H1 (cell line): ENCODE results near the gene FHIT. TPM values are rescaled to one million over a fixed set of nuclear protein-coding genes. Genes with fewer than 3 reads are reported as not detected.

Experiments used
- CTCF ChIA-PET: fragments of 300-600 bp; sonication (Branson Sonifier 250); formaldehyde crosslinking; loops from one replicate; lab custom pipeline; 2021; ENCODE audit not compliant: partially characterized antibody; lab: Charles Lee
- POLR2A ChIA-PET: fragments of 300-600 bp; sonication (Branson Sonifier 250); formaldehyde crosslinking; loops from one replicate; lab custom pipeline; 2021; ENCODE audit warnings: inconsistent platforms; ENCODE audit not compliant: partially characterized antibody; lab: Charles Lee
- DNase-seq, 2 experiments: peaks; one replicate each; pipeline versions ENCODE4 v3.0.0 to v3.0.0-alpha.2; 2010 to 2022; ENCODE audit warnings: low spot score in 2 of 2, low read depth in 1 of 2, mixed read lengths in 1 of 2
- FAIRE-seq: peaks from 2 replicates; lab custom pipeline; 2011; peaks lifted over from hg19 to GRCh38; lab: Jason Lieb, UNC
- H2AFZ ChIP-seq: 2 replicates; pipeline ENCODE4 v1.8.1; 2012; ENCODE audit warnings: low read length, inconsistent platforms
- H2AK5ac ChIP-seq: 2 replicates; pipeline ENCODE4 v1.6.1; 2013; ENCODE audit warnings: low read depth, low read length
- H2BK120ac ChIP-seq: replicated peaks from 2 replicates; pipeline ENCODE3; 2013; ENCODE audit warnings: low read depth, low read length, inconsistent platforms
- H2BK12ac ChIP-seq: 2 replicates; pipeline ENCODE4 v1.6.1; 2013; ENCODE audit warnings: low read depth, low read length
- H2BK15ac ChIP-seq: 2 replicates; pipeline ENCODE4 v1.6.1; 2013; ENCODE audit warnings: low read length
- H2BK20ac ChIP-seq: 2 replicates; pipeline ENCODE4 v1.6.1; 2013; ENCODE audit warnings: low read length
- H2BK5ac ChIP-seq: 2 replicates; pipeline ENCODE4 v1.6.1; 2013; ENCODE audit warnings: low read depth, low read length
- H3K14ac ChIP-seq: 2 replicates; pipeline ENCODE4 v1.6.1; 2013; ENCODE audit warnings: inconsistent platforms; ENCODE audit not compliant: insufficient read length
- H3K18ac ChIP-seq: 2 replicates; pipeline ENCODE4 v1.6.1; 2013; ENCODE audit warnings: low read length; ENCODE audit errors: extremely low read depth
- H3K23ac ChIP-seq: 2 replicates; pipeline ENCODE4 v1.6.1; 2013; ENCODE audit warnings: inconsistent platforms; ENCODE audit not compliant: insufficient read length
- H3K23me2 ChIP-seq: 2 replicates; pipeline ENCODE4 v1.6.1; 2013; ENCODE audit warnings: low read depth, low read length
- H3K27ac ChIP-seq: 2 replicates; pipeline ENCODE4 v1.6.1; 2011; ENCODE audit warnings: low read depth, low read length, inconsistent platforms
- H3K27me3 ChIP-seq, 4 experiments: replicated peaks in 1 of 4; 1 replicate in 1 of 4; 2 replicates in 3 of 4; pipeline versions ENCODE4 v1.6.1 to v1.8.1; 2011 to 2013; ENCODE audit warnings: low read length in 3 of 4, mild to moderate bottlenecking in 3 of 4, inconsistent platforms in 2 of 4, mixed read lengths in 2 of 4, moderate library complexity in 1 of 4; ENCODE audit not compliant: control insufficient read depth in 3 of 4, insufficient read depth in 3 of 4; ENCODE audit errors: extremely low read depth in 1 of 4
- H3K36me3 ChIP-seq, 4 experiments: 2 replicates each; pipeline versions ENCODE4 v1.6.1 to v1.8.1; 2011 to 2013; ENCODE audit warnings: mild to moderate bottlenecking in 4 of 4, low read length in 3 of 4, moderate library complexity in 2 of 4, control low read depth in 1 of 4, inconsistent platforms in 1 of 4; ENCODE audit not compliant: insufficient read depth in 4 of 4, control insufficient read depth in 2 of 4
- H3K4ac ChIP-seq: replicated peaks from 2 replicates; pipeline ENCODE3; 2013; ENCODE audit warnings: low read length, low read depth, mixed read lengths, inconsistent platforms; ENCODE audit not compliant: insufficient read length
- H3K4me1 ChIP-seq, 4 experiments: replicated peaks in 1 of 4; 1 replicate in 1 of 4; 2 replicates in 3 of 4; pipeline versions ENCODE4 v1.6.1 to v1.8.1; 2011 to 2013; ENCODE audit warnings: low read length in 3 of 4, inconsistent platforms in 2 of 4, mixed read lengths in 1 of 4; ENCODE audit not compliant: insufficient read depth in 4 of 4, control insufficient read depth in 3 of 4
- H3K4me2 ChIP-seq, 2 experiments: 2 replicates each; pipeline versions ENCODE4 v1.6.1 to v1.8.1; 2011 to 2013; ENCODE audit warnings: low read depth in 2 of 2, low read length in 2 of 2, control low read depth in 1 of 2, inconsistent platforms in 1 of 2, mild to moderate bottlenecking in 1 of 2; ENCODE audit not compliant: insufficient read depth in 1 of 2
- H3K4me3 ChIP-seq, 4 experiments: fragments of 200-600, 300-600 bp in 1 of 4; sonication (generic), shearing (Covaris generic), sonication (Bioruptor Twin) in 1 of 4; 2 replicates each; pipeline versions ENCODE4 v1.5.1 to v1.8.1; 2011 to 2016; ENCODE audit warnings: low read length in 4 of 4, low read depth in 3 of 4, control low read depth in 2 of 4, inconsistent platforms in 2 of 4, mild to moderate bottlenecking in 2 of 4, mixed read lengths in 1 of 4, moderate library complexity in 1 of 4; ENCODE audit not compliant: insufficient read depth in 2 of 4; ENCODE audit errors: extremely low read depth in 1 of 4
- H3K56ac ChIP-seq: replicated peaks from 2 replicates; pipeline ENCODE3; 2013; ENCODE audit warnings: low read depth, mild to moderate bottlenecking, mixed read lengths, low read length, inconsistent platforms; ENCODE audit not compliant: insufficient read length
- H3K79me1 ChIP-seq: 2 replicates; pipeline ENCODE4 v1.6.1; 2013; ENCODE audit warnings: low read depth, low read length, control low read depth
- H3K79me2 ChIP-seq, 2 experiments: 2 replicates each; pipeline versions ENCODE4 v1.6.1 to v1.8.1; 2012 to 2013; ENCODE audit warnings: low read length in 2 of 2, mild to moderate bottlenecking in 2 of 2, inconsistent platforms in 1 of 2; ENCODE audit not compliant: insufficient read depth in 2 of 2, control insufficient read depth in 1 of 2
- H3K9ac ChIP-seq, 4 experiments: replicated peaks in 1 of 4; 1 replicate in 1 of 4; 2 replicates in 3 of 4; pipeline versions ENCODE4 v1.6.1 to v1.8.1; 2011 to 2013; ENCODE audit warnings: low read depth in 3 of 4, low read length in 3 of 4, control low read depth in 2 of 4, mild to moderate bottlenecking in 2 of 4, moderate library complexity in 2 of 4, inconsistent platforms in 1 of 4; ENCODE audit errors: extremely low read depth in 1 of 4
- H3K9me3 ChIP-seq, 2 experiments: 2 replicates each; pipeline versions ENCODE4 v1.6.1 to v1.8.1; 2012 to 2013; ENCODE audit warnings: mild to moderate bottlenecking in 2 of 2, moderate library complexity in 2 of 2, control low read depth in 1 of 2, inconsistent platforms in 1 of 2, low read depth in 1 of 2, low read length in 1 of 2, mixed read lengths in 1 of 2; ENCODE audit not compliant: insufficient read depth in 2 of 2
- H4K20me1 ChIP-seq, 2 experiments: replicated peaks in 1 of 2; 2 replicates each; pipeline versions ENCODE3 to v1.8.1; 2011 to 2013; ENCODE audit warnings: inconsistent platforms in 2 of 2, low read length in 2 of 2, mild to moderate bottlenecking in 1 of 2; ENCODE audit not compliant: insufficient read depth in 2 of 2, control insufficient read depth in 1 of 2
- H4K5ac ChIP-seq: 2 replicates; pipeline ENCODE4 v1.6.1; 2013; ENCODE audit warnings: low read length, low read depth, mixed read lengths, inconsistent platforms; ENCODE audit not compliant: insufficient read length
- H4K8ac ChIP-seq: 2 replicates; pipeline ENCODE4 v1.8.0; 2013; ENCODE audit warnings: mild to moderate bottlenecking, moderate library complexity, low read length, inconsistent platforms; ENCODE audit not compliant: insufficient read depth; ENCODE audit errors: extremely low read depth
- H4K91ac ChIP-seq: replicated peaks from 2 replicates; pipeline ENCODE3; 2013; ENCODE audit warnings: low read length, mixed read lengths, inconsistent platforms; ENCODE audit not compliant: insufficient read length
- CHD2 ChIP-seq: IDR thresholded peaks from 2 replicates; pipeline ENCODE4 v1.6.1; 2012; ENCODE audit warnings: low read length, improper control_type of control experiment
- CTCF ChIP-seq, 3 experiments: IDR thresholded peaks; 1 replicate in 2 of 3; 2 replicates in 1 of 3; pipeline versions ENCODE4 v1.5.1 to v1.6.1; 2011; ENCODE audit warnings: low read length in 3 of 3, mild to moderate bottlenecking in 3 of 3, inconsistent platforms in 2 of 3, low read depth in 1 of 3, moderate library complexity in 1 of 3; ENCODE audit not compliant: insufficient read depth in 1 of 3; ENCODE audit errors: control extremely low read depth in 1 of 3
- EZH2 ChIP-seq: fragments of 200-600 bp; sonication (generic); IDR thresholded peaks from 2 replicates; pipeline ENCODE4 v1.7.1; 2012; ENCODE audit warnings: low read depth, mild to moderate bottlenecking, moderate library complexity, low read length, inconsistent platforms; ENCODE audit not compliant: severe bottlenecking
- GTF2F1 ChIP-seq: IDR thresholded peaks from 2 replicates; pipeline ENCODE4 v1.6.1; 2012; ENCODE audit warnings: low read depth, low read length, improper control_type of control experiment, borderline replicate concordance
- KDM1A ChIP-seq: fragments of 200-600, 300-600 bp; sonication (generic); IDR thresholded peaks from 2 replicates; pipeline ENCODE4 v1.7.1; 2016; ENCODE audit warnings: mild to moderate bottlenecking, low read length, borderline replicate concordance
- POLR2A ChIP-seq, 2 experiments: IDR thresholded peaks; 1 replicate in 1 of 2; 2 replicates in 1 of 2; pipeline ENCODE4 v1.6.1; 2011; ENCODE audit warnings: low read depth in 2 of 2, low read length in 2 of 2, mild to moderate bottlenecking in 2 of 2; ENCODE audit errors: control extremely low read depth in 1 of 2
- POLR2AphosphoS5 ChIP-seq: IDR thresholded peaks from 2 replicates; pipeline ENCODE4 v1.6.1; 2011; ENCODE audit warnings: low read depth, low read length
- POU5F1 ChIP-seq: IDR thresholded peaks from 2 replicates; pipeline ENCODE4 v1.6.1; 2011; ENCODE audit warnings: low read depth, mild to moderate bottlenecking, low read length, moderate library complexity
- RAD21 ChIP-seq, 2 experiments: IDR thresholded peaks in 1 of 2; conservative IDR thresholded peaks in 1 of 2; 2 replicates each; pipeline ENCODE4 v1.6.1; 2011; ENCODE audit warnings: low read depth in 2 of 2, low read length in 2 of 2, improper control_type of control experiment in 1 of 2, inconsistent platforms in 1 of 2, mild to moderate bottlenecking in 1 of 2, moderate library complexity in 1 of 2
- RBBP5 ChIP-seq: IDR thresholded peaks from 2 replicates; pipeline ENCODE4 v1.7.1; 2012; ENCODE audit warnings: low read depth, mild to moderate bottlenecking, inconsistent platforms, low read length, moderate library complexity, borderline replicate concordance
- RNF2 ChIP-seq: fragments of 200-900, 300-1000 bp; sonication (generic); IDR thresholded peaks from 2 replicates; pipeline ENCODE4 v1.7.1; 2016; ENCODE audit warnings: borderline replicate concordance, low read depth, mild to moderate bottlenecking, antibody characterized with exemption, low read length; ENCODE audit not compliant: poor library complexity, severe bottlenecking; ENCODE audit errors: missing control alignments
- SIRT6 ChIP-seq: IDR thresholded peaks from one replicate; pipeline ENCODE4 v1.7.1; 2012; ENCODE audit warnings: low read length, inconsistent platforms
- WGBS, 2 experiments: shearing (Covaris generic) in 1 of 2; methylation state at CpG; one replicate each; pipeline versions ENCODE4 v1.1.6 to v1.1.7; 2013 to 2015; ENCODE audit warnings: low lambda C conversion rate in 2 of 2, mixed read lengths in 2 of 2, inconsistent platforms in 1 of 2, low coverage in 1 of 2, missing lambda C conversion rate in 1 of 2; ENCODE audit not compliant: insufficient replicate concordance in 2 of 2, insufficient coverage in 1 of 2, insufficient read length in 1 of 2; ENCODE audit errors: extremely low coverage in 1 of 2, missing lambda C conversion rate in 1 of 2; 5-methylcytosine and 5-hydroxymethylcytosine counted together
- polyA plus RNA-seq, 7 experiments: library from polyadenylated mRNA; depleted of rRNA in 3 of 7; stranded (reverse) in 5 of 7; unstranded in 2 of 7; fragments of >200 nt in 5 of 7; fragments of 200-250 nt in 2 of 7; gene quantifications; 1 replicate in 5 of 7; 2 replicates in 1 of 7; 4 replicates in 1 of 7; pipeline versions ENCODE4 v1.2.1 to v1.2.3, GENCODE V29; 2011 to 2013; ENCODE audit warnings: missing spikeins in 2 of 7, mixed read lengths in 2 of 7
- total RNA-seq: library from RNA; stranded (reverse); fragmentation: NEBNext Ultra II Directional; extraction: Animal tissue kit (Norgen Biotek cat#: 25700); gene quantifications from 2 replicates; pipeline ENCODE4 v1.2.1, GENCODE V29; 2021

FHIT gene
- total and polyA plus RNA-seq, 2 of the 8 experiments (the other 6 are each of a cell fraction or from before 2014, with no cell fraction given) = 1.2 to 3.2 TPM

- ChIA-PET CTCF (interaction anchor here (0.6 kb wide), 1 partner anchor 254 kb away, joined by 4 read pairs; no protein-coding TSS in a partner anchor), POLR2A (no interaction called here)
- Histone ChIP-seq H3K79me2 (no peaks in the 10 kb centered on the region), H2BK120ac (no peak overlapping the region), H2AFZ (no peak overlapping the region), H2BK20ac (no peak overlapping the region), H4K20me1 (no peaks in the 10 kb centered on the region), H4K5ac (no peak overlapping the region), H3K14ac (no peak overlapping the region), H2BK5ac (no peak overlapping the region), H2BK15ac (no peak overlapping the region), H3K4me1 (no peaks in the 10 kb centered on the region), H3K18ac (no peak overlapping the region), H3K23ac (no peak overlapping the region), H3K79me1 (no peaks in the 10 kb centered on the region), H3K4me3 (no peak overlapping the region), H2AK5ac (no peak overlapping the region), H2BK12ac (no peak overlapping the region), H3K56ac (no peak overlapping the region), H3K4ac (no peak overlapping the region), H3K4me2 (no peak overlapping the region), H3K27ac (no peak overlapping the region), H3K9me3 (no peaks in the 10 kb centered on the region), H4K91ac (no peak overlapping the region), H3K27me3 (no peaks in the 10 kb centered on the region), H4K8ac (no peak overlapping the region), H3K9ac (no peak overlapping the region), H3K36me3 (no peaks in the 10 kb centered on the region), H3K23me2 (no peaks in the 10 kb centered on the region; the same call in 1 of the 2 replicates)
- no peak for DNase-seq
- FAIRE-seq = no peak
- 95% methylated on average over 1 of the region's 1 CpG; no CpG with 5 or more reads in 1 of the 2 experiments for WGBS, 2 experiments
- no peak for TF ChIP-seq GTF2F1
- no peak for TF ChIP-seq POU5F1
- TF ChIP-seq POLR2AphosphoS5 = no peak
- no peak for TF ChIP-seq CHD2
- TF ChIP-seq RAD21 (IDR thresholded peaks at IDR 0.05 in 1 of 2, conservative IDR thresholded peaks at IDR 0.05 in 1 of 2; ENCODE audit: low read depth in 2 of 2, low read length in 2 of 2) = no peak
- no peak for TF ChIP-seq SIRT6
- TF ChIP-seq RBBP5 = no peak
- no peak for TF ChIP-seq EZH2
- TF ChIP-seq POLR2A (IDR thresholded peaks at IDR 0.05; ENCODE audit: control extremely low read depth in 1 of 2, low read depth in 2 of 2, low read length in 2 of 2) = no peak
- no peak for TF ChIP-seq RNF2
- TF ChIP-seq CTCF (IDR thresholded peaks at IDR 0.05; ENCODE audit: control extremely low read depth in 1 of 3, insufficient read depth in 1 of 3, low read depth in 1 of 3, low read length in 3 of 3) = no peak
- no peak for TF ChIP-seq KDM1A
Observed at GRCh38 chr3:60393946-60394345, 857.3 kb downstream of the FHIT start.
